Adrenal gland (tissue), 12 donors: ENCODE measurements around the gene NOS3. TPM values are rescaled to one million over a fixed set of nuclear protein-coding genes. Genes with fewer than 3 reads are reported as not detected.

Experiments used
- DNase-seq, 7 donors: peaks; one replicate each; pipeline ENCODE4 v3.0.0-alpha.2; 2019 to 2020
- H3K27ac ChIP-seq, 5 donors: fragments of 200-600 bp; sonication (generic) in 4 of 5; 1 replicate in 3 of 5; 2 replicates in 2 of 5; pipeline versions ENCODE4 v1.5.1 to v1.8.0; 2016 to 2020; ENCODE audit warnings: mild to moderate bottlenecking in 1 of 5
- H3K27me3 ChIP-seq: fragments of 200-600 bp; 2 replicates; pipeline ENCODE4 v1.8.0; 2021
- H3K36me3 ChIP-seq, 2 donors: fragments of 200-600 bp; replicated peaks in 1 of 2; 1 replicate in 1 of 2; 2 replicates in 1 of 2; pipeline versions ENCODE4 v1.5.1 to v1.8.0; 2018 to 2022
- H3K4me1 ChIP-seq, 2 donors: fragments of 200-600 bp; replicated peaks in 1 of 2; 1 replicate in 1 of 2; 2 replicates in 1 of 2; pipeline versions ENCODE4 v1.5.1 to v1.8.0; 2018 to 2021
- H3K4me3 ChIP-seq, 4 donors: fragments of 200-600 bp; sonication (generic) in 3 of 4; one replicate each; pipeline ENCODE4 v1.5.1; 2016 to 2018
- H3K9me3 ChIP-seq, 3 donors: fragments of 200-600 bp; sonication (generic) in 1 of 3; replicated peaks in 1 of 3; 1 replicate in 2 of 3; 2 replicates in 1 of 3; pipeline versions ENCODE4 v1.5.1 to v1.8.0; 2016 to 2021
- POLR2A ChIP-seq, 2 donors: fragments of 450-650 bp; IDR thresholded peaks; one replicate each; pipeline ENCODE4 v1.6.1; 2017; ENCODE audit warnings: antibody characterized with exemption in 2 of 2, mild to moderate bottlenecking in 2 of 2, moderate library complexity in 1 of 2
- WGBS, 4 donors: extraction: QIAGEN DNeasy Blood & Tissue Kit in 2 of 4; methylation state at CpG; one replicate each; pipeline versions ENCODE4 v1.1.5 to v1.1.7; 2013 to 2017; 5-methylcytosine and 5-hydroxymethylcytosine counted together
- intact Hi-C, 2 donors: fragments of 100-400 bp; cut with DNase I; formaldehyde crosslinking; loops; one replicate each; pipeline versions ENCODE4 v1.14.1 to v1.15.0; 2022 to 2023
- polyA plus RNA-seq, 3 donors: library from polyadenylated mRNA; stranded (reverse); fragments of 200-250 nt in 2 of 3; fragments of 350-450 nt in 1 of 3; fragmentation: Illumina TruSeq in 1 of 3; extraction: RNeasy Lipid Tissue Mini Kit (QIAGEN cat#74804) in 1 of 3; gene quantifications; one replicate each; pipeline ENCODE4 v1.2.3, GENCODE V29; 2013 to 2014
- total RNA-seq, 9 donors: library from RNA; depleted of rRNA in 4 of 9; stranded (reverse); fragments of >200 nt in 4 of 9; fragments of 120-200 nt in 1 of 9; fragmentation: NEBNext Ultra II Directional in 1 of 9; extraction: Animal tissue kit (Norgen Biotek cat#: 25700) in 1 of 9; gene quantifications; one replicate each; pipeline versions ENCODE4 v1.1.0 to v1.2.4, GENCODE V29; 2013 to 2023
- TF ChIP-seq, protein P1 (sequence below), 6 experiments: fragments of 450-650 bp in 4 of 6; fragments of 200-600 bp in 2 of 6; sonication (generic) in 1 of 6; IDR thresholded peaks; 1 replicate in 5 of 6; 2 replicates in 1 of 6; pipeline versions ENCODE4 v1.5.1 to v1.8.0; 2016 to 2021; ENCODE audit warnings: antibody characterized with exemption in 6 of 6, mild to moderate bottlenecking in 2 of 6, moderate library complexity in 1 of 6
- donor health status: healthy with polysubstance abuse.
- donor health status: Bipolar disorder and iron deficiency.
- donor health status: DM: yes; HTN: yes; CAD: no.
- donor health status: DM: no; HTN: no; CAD: no.
- donor health status: DM: no; HTN: no; CAD: no.
- donor health status: DM: yes; HTN: yes; CAD: no.

Gene NOS3
- total and polyA plus RNA-seq, 12 donors: 2.2 to 26.5 (median 15.1) TPM

DNA sequence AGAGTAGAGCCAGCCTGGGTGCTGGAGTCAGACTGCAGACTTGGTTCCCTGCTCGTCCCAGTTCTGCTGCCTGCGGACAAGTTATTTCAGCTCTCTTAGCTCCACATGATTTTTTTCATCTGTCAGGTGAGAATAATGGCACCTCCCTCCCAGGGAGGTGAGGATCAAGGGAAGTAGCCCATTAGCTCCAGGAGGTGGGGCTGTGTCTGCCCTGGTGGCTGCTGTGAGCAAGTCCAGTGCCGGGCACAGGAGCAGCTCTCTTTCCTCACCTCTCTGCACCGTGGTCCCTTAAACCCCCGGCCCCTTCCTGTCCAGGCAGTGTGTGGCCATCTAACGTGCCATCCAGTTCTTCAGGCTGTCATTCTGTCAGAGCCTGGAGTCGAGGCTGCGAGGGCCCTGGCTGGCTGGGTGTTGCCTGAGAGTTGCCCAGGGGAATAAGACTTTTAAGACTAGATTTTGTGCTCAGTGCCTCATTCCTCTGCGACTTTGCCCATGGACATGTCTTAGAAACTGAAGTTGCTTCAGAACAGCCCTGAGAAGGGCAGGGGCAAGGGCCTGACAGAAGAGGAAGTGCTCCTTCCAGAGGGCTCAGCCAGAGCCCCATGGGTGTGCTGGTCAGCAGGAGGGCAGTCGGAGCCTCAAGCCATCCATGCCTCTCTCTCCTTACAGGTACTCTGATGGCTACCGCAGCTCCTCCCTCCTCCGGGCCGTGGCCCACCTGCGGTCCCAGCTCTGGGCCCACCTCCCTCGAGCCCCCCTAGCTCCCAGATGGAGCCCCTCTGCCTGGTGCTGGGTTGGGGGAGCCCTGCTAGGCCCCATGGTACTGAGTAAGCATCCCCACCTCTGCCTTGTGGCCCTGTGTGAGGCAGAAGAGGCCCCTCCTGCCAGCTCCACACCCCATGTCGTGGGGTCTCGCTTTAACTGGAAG is 42.4 kb downstream of the NOS3 start:
- Histone ChIP-seq H3K36me3 (peaks cover 0 to 34% of the 10 kb centered on the region in 2 donors), H3K4me1 (peaks cover 6 to 12% of the 10 kb centered on the region in 2 donors), H3K27ac (no peak overlapping the region), H3K4me3 (no peak overlapping the region), H3K27me3 (no peaks in the 10 kb centered on the region), H3K9me3 (no peaks in the 10 kb centered on the region)
- intact Hi-C loops: no loop called here
- DNase-seq: no peak
- 87 to 91% (median 90%) methylated on average over 13 to 17 of the region's 17 CpGs for WGBS, 4 donors
- TF ChIP-seq POLR2A (IDR thresholded peaks at IDR 0.05): no peak
- TF ChIP-seq, protein P1, sequence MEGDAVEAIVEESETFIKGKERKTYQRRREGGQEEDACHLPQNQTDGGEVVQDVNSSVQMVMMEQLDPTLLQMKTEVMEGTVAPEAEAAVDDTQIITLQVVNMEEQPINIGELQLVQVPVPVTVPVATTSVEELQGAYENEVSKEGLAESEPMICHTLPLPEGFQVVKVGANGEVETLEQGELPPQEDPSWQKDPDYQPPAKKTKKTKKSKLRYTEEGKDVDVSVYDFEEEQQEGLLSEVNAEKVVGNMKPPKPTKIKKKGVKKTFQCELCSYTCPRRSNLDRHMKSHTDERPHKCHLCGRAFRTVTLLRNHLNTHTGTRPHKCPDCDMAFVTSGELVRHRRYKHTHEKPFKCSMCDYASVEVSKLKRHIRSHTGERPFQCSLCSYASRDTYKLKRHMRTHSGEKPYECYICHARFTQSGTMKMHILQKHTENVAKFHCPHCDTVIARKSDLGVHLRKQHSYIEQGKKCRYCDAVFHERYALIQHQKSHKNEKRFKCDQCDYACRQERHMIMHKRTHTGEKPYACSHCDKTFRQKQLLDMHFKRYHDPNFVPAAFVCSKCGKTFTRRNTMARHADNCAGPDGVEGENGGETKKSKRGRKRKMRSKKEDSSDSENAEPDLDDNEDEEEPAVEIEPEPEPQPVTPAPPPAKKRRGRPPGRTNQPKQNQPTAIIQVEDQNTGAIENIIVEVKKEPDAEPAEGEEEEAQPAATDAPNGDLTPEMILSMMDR (IDR thresholded peaks at IDR 0.05): no peak

DNA sequence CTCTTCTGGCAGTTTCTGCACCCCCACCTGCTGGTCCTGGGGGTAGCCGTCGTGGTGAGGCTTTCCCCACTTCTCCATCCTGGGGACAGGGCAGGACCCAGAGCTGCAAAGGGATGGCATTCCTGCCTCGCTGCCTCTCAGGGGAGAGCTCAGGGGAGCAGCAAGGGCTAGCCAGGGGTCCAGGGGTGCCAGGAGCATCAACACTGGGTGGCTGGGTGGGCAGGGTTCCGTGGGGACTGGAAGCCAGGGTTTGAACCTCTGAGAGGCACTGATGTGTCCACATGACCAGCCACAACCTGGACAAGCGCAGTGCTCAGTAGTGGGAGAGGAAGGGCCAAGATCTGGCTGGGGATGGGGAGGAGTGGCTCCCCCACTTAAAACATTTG is 43.0 kb downstream of the NOS3 start:
- TF ChIP-seq, protein P1 (IDR thresholded peaks at IDR 0.05): no peak
- TF ChIP-seq POLR2A (IDR thresholded peaks at IDR 0.05): no peak
- no peak overlapping the region for H3K27ac ChIP-seq
- peaks cover 0 to 34% of the 10 kb centered on the region in 2 donors for H3K36me3 ChIP-seq
- DNase-seq: no peak
- H3K9me3 ChIP-seq: no peaks in the 10 kb centered on the region
- intact Hi-C loops: no loop called here
- H3K4me3 ChIP-seq: no peak overlapping the region
- WGBS, 4 donors: 82 to 100% (median 92%) methylated on average over 3 to 5 of the region's 5 CpGs
- no peaks in the 10 kb centered on the region for H3K27me3 ChIP-seq
- peaks cover 9 to 18% of the 10 kb centered on the region in 2 donors for H3K4me1 ChIP-seq

DNA sequence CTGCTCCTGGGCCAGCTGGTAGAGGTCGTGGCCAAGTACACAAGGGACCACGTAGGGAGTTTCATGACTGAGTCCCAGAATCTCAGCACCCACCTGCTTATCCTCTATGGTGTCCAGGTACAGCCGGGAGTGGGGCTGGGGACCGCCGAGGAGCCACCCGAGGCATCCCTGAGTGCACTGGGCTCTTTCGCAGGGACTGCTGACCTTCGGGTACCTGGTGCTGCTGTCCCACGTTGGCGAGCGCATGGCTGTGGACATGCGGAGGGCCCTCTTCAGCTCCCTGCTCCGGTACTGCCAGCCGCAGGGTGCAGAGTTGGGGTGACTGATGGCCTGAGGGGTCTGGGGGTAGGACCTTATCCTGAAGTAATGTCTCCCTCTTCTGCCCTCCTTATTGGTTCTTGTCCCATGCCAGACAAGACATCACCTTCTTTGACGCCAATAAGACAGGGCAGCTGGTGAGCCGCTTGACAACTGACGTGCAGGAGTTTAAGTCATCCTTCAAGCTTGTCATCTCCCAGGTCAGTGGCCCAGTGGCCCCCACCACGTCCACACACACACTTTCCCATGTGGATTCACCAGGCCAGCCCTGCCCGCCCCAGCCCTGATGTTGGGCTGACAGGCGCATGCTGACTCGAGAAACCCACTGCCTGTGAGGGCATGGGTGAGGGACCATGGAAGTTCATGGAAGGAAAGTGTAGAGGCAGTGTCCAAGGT is 43.7 kb downstream of the NOS3 start:
- H3K9me3 ChIP-seq: no peaks in the 10 kb centered on the region
- intact Hi-C loops: no loop called here
- H3K36me3 ChIP-seq: peaks cover 0 to 34% of the 10 kb centered on the region in 2 donors
- no peaks in the 10 kb centered on the region for H3K27me3 ChIP-seq
- H3K4me3 ChIP-seq: no peak overlapping the region
- peaks cover 9 to 17% of the 10 kb centered on the region in 2 donors for H3K4me1 ChIP-seq
- WGBS, 4 donors: 90 to 95% (median 94%) methylated on average over 12 to 21 of the region's 21 CpGs
- no peak for DNase-seq
- no peak overlapping the region for H3K27ac ChIP-seq
- TF ChIP-seq POLR2A (IDR thresholded peaks at IDR 0.05): no peak
- TF ChIP-seq, protein P1 (IDR thresholded peaks at IDR 0.05): no peak

GRCh38 chr7:151035026-151035717 is 44.4 kb downstream of the NOS3 start:
- no peaks in the 10 kb centered on the region for H3K9me3 ChIP-seq
- H3K27ac ChIP-seq: no peak overlapping the region
- H3K27me3 ChIP-seq: no peaks in the 10 kb centered on the region
- WGBS, 4 donors: 79 to 89% (median 87%) methylated on average over 8 to 21 of the region's 21 CpGs
- H3K4me3 ChIP-seq: no peak overlapping the region
- no peak for DNase-seq
- H3K36me3 ChIP-seq: peaks cover 0 to 34% of the 10 kb centered on the region in 2 donors
- intact Hi-C loops: no loop called here
- peaks cover 13 to 17% of the 10 kb centered on the region in 2 donors for H3K4me1 ChIP-seq
- TF ChIP-seq POLR2A (IDR thresholded peaks at IDR 0.05): no peak
- TF ChIP-seq, protein P1 (IDR thresholded peaks at IDR 0.05): no peak
